K562 (cell line): ENCODE data around the gene RNF40. TPM values are rescaled to one million over a fixed set of nuclear protein-coding genes. Genes with fewer than 3 reads are reported as not detected.
A peak's percentile ranks its signal among the peaks of the same experiment; 100 is the strongest.

Experiments used
- CEBPG ChIP-seq, 3 experiments: fragments of 200-800 bp in 1 of 3; sonication (Bioruptor generic) in 1 of 3; sonication (generic) in 1 of 3; formaldehyde crosslinking in 1 of 3; IDR thresholded peaks in 2 of 3; conservative IDR thresholded peaks in 1 of 3; 2 replicates each; pipeline versions ENCODE4 v1.6.1 to v1.8.0; 2016 to 2022; ENCODE audit warnings: missing compliant biosample characterization in 2 of 3, missing genetic modification characterization in 2 of 3, mild to moderate bottlenecking in 1 of 3, missing genetic modification reagents in 1 of 3
- CREBBP ChIP-seq: IDR thresholded peaks from one replicate; pipeline ENCODE4 v1.6.1; 2012; ENCODE audit warnings: low read depth, mild to moderate bottlenecking, control low read depth, inconsistent platforms, low read length
- ETS2 ChIP-seq: IDR thresholded peaks from 2 replicates; pipeline ENCODE4 v1.6.1; 2016; ENCODE audit warnings: borderline replicate concordance, missing genetic modification characterization, mild to moderate bottlenecking, moderate library complexity, missing compliant biosample characterization; ENCODE audit not compliant: poor library complexity, severe bottlenecking
- HDGF ChIP-seq: fragments of 450-650 bp; IDR thresholded peaks from 2 replicates; pipeline ENCODE4 v1.6.1; 2016
- ILK ChIP-seq: fragments of 450-650 bp; IDR thresholded peaks from 2 replicates; pipeline ENCODE4 v1.6.1; 2016; ENCODE audit warnings: missing genetic modification characterization, low read depth, mild to moderate bottlenecking, missing compliant biosample characterization, moderate library complexity, borderline replicate concordance
- MAFF ChIP-seq: IDR thresholded peaks from 2 replicates; pipeline ENCODE4 v1.6.1; 2012; ENCODE audit warnings: low read length, improper control_type of control experiment
- MBD2 ChIP-seq: sonication (generic); IDR thresholded peaks from 2 replicates; pipeline ENCODE4 v1.6.1; 2016; ENCODE audit warnings: low read depth, borderline replicate concordance
- NFIX ChIP-seq: fragments of 250-450 bp; sonication (Bioruptor Pico); IDR thresholded peaks from 2 replicates; pipeline ENCODE4 v1.4.0; 2020; ENCODE audit warnings: low read depth, mild to moderate bottlenecking, moderate library complexity
- NKRF ChIP-seq: fragments of 450-650 bp; IDR thresholded peaks from 2 replicates; pipeline ENCODE4 v1.6.1; 2016; ENCODE audit warnings: borderline replicate concordance
- POLR2AphosphoS2 ChIP-seq: IDR thresholded peaks from 2 replicates; pipeline ENCODE4 v1.6.1; 2012; ENCODE audit warnings: low read length, improper control_type of control experiment
- RBFOX2 ChIP-seq: fragments of 200-400 bp; formaldehyde crosslinking; IDR thresholded peaks from 2 replicates; pipeline ENCODE4 v1.6.1; 2017; ENCODE audit warnings: low read depth, mild to moderate bottlenecking, low read length, moderate library complexity
- SMAD2 ChIP-seq: fragments of 150-350 bp; IDR thresholded peaks from 2 replicates; pipeline ENCODE4 v1.6.1; 2014; ENCODE audit warnings: low read depth, mild to moderate bottlenecking, low read length
- SPI1 ChIP-seq: IDR thresholded peaks from 2 replicates; pipeline ENCODE4 v1.6.1; 2011; ENCODE audit warnings: low read depth, low read length, control low read depth, borderline replicate concordance
- TAF7 ChIP-seq: fragments of 450-650 bp; IDR thresholded peaks from 2 replicates; pipeline ENCODE4 v1.6.1; 2016; ENCODE audit warnings: missing genetic modification characterization, missing compliant biosample characterization
- TEAD2 ChIP-seq: fragments of 450-650 bp; IDR thresholded peaks from 2 replicates; pipeline ENCODE4 v1.6.1; 2016; ENCODE audit warnings: missing genetic modification characterization, control low read depth, missing compliant biosample characterization
- WHSC1 ChIP-seq: IDR thresholded peaks from one replicate; pipeline ENCODE4 v1.6.1; 2012; ENCODE audit warnings: low read length, control low read depth, inconsistent platforms
- ZNF124 ChIP-seq: sonication (generic); formaldehyde crosslinking; IDR thresholded peaks from 2 replicates; pipeline ENCODE4 v1.8.1; 2022; ENCODE audit warnings: missing genetic modification reagents
- ZNF212 ChIP-seq: fragments of 450-650 bp; formaldehyde crosslinking; IDR thresholded peaks from 2 replicates; pipeline ENCODE4 v1.4.0; 2020; ENCODE audit warnings: mild to moderate bottlenecking
- ZNF253 ChIP-seq: fragments of 250-450 bp; sonication (Bioruptor Pico); conservative IDR thresholded peaks from 2 replicates; pipeline ENCODE4 v1.6.1; 2021; ENCODE audit warnings: mild to moderate bottlenecking
- ZNF77 ChIP-seq: fragments of 250-450 bp; sonication (Bioruptor Pico); IDR thresholded peaks from 2 replicates; pipeline ENCODE4 v1.5.0; 2020
- ZNF785 ChIP-seq: fragments of 250-450 bp; sonication (Bioruptor Pico); IDR thresholded peaks from 2 replicates; pipeline ENCODE4 v1.4.0; 2020; ENCODE audit warnings: mild to moderate bottlenecking
- polyA plus RNA-seq, 8 experiments: library from polyadenylated mRNA; depleted of rRNA in 4 of 8; stranded (reverse) in 5 of 8; unstranded in 3 of 8; fragments of >200 nt; fragmentation: Nextera tagmentation in 2 of 8; fragmentation: Illumina TruSeq in 1 of 8; extraction: Ambion mirVana in 2 of 8; extraction: Trizol in 1 of 8; gene quantifications; 2 replicates each; pipeline versions ENCODE4 v1.2.1 to v1.2.3, GENCODE V29; 2011 to 2014; ENCODE audit warnings: inconsistent platforms in 1 of 8, missing spikeins in 1 of 8
- total RNA-seq, 7 experiments: library from RNA; depleted of rRNA in 6 of 7; stranded (reverse); fragments of >200 nt in 6 of 7; fragmentation: Illumina TruSeq in 2 of 7; extraction: Trizol in 2 of 7; gene quantifications; 2 replicates each; pipeline versions ENCODE4 v1.2.1 to v1.2.3, GENCODE V29; 2011 to 2021; ENCODE audit warnings: low replicate concordance in 1 of 7
- TF ChIP-seq, protein P1 (sequence below): sonication (generic); formaldehyde crosslinking; IDR thresholded peaks from 2 replicates; pipeline ENCODE4 v1.8.0; 2022; ENCODE audit warnings: mild to moderate bottlenecking, missing genetic modification reagents
- TF ChIP-seq, protein P2 (sequence below): fragments of 450-650 bp; IDR thresholded peaks from 2 replicates; pipeline ENCODE4 v1.6.1; 2014; ENCODE audit warnings: low read depth, mild to moderate bottlenecking, moderate library complexity, borderline replicate concordance

RNF40 gene
- total and polyA plus RNA-seq, 9 of the 15 experiments (the other 6 are each of a cell fraction or from before 2014, with no cell fraction given): 6.2 to 129 (median 81.5) TPM

DNA sequence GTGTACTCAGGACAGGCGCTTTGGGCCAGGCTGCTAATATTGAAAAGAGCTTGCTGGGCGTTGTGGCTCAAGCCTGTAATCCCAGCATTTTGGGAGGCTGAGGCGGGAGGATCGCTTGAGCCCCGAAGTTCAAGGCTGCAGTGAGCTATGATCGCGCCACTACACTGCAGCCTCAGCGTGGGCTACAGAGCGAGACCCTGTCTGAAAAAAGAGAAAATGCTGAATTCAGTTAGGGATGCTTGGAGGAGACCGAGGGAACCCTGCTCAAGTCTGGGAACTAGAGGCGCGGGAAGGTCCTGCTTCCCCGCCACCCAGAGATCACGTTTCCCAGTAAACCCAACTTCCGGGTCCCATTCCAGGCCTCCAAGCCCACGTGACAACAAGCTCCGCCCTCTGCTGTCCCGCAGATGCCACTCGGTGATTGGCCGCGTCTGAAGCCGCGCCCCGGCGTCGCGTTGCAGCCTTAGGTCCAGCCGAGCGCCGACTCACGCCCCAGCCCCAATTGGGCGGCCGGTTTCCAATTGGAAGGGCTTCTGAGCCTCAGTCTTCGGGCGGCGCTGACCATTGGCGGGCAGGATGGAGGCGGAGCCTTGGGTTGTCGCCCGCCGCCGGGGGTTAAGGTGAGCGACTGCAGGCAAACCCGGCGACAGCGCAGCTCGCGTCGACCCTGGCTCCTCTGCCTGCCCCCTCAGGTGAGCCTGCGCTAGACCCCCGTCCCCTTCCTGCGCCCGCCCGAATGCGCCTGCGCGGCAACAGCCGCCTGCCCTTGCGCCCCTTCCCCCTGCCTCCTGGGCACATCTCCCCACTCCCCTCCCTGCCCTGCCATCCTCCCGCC lies 14.1 kb upstream of the RNF40 start, which contains the start of gene PHKG2 (continued):
- TF ChIP-seq, protein P1, sequence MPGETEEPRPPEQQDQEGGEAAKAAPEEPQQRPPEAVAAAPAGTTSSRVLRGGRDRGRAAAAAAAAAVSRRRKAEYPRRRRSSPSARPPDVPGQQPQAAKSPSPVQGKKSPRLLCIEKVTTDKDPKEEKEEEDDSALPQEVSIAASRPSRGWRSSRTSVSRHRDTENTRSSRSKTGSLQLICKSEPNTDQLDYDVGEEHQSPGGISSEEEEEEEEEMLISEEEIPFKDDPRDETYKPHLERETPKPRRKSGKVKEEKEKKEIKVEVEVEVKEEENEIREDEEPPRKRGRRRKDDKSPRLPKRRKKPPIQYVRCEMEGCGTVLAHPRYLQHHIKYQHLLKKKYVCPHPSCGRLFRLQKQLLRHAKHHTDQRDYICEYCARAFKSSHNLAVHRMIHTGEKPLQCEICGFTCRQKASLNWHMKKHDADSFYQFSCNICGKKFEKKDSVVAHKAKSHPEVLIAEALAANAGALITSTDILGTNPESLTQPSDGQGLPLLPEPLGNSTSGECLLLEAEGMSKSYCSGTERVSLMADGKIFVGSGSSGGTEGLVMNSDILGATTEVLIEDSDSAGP: no peak
- TF ChIP-seq CEBPG (CRISPR knock-in tag; IDR thresholded peaks at IDR 0.05) (no peak), CEBPG (tag; conservative IDR thresholded peaks at IDR 0.05 in 1 of 2, IDR thresholded peaks at IDR 0.05 in 1 of 2) (no peak), ZNF124 (CRISPR knock-in tag) (no peak), TAF7 (tag) (peak; percentile 89), NFIX (CRISPR knock-in tag) (no peak), MAFF (no peak), WHSC1 (no peak), TEAD2 (tag) (no peak), POLR2AphosphoS2 (peak; percentile 55; the same call in 1 of the 2 replicates), RBFOX2 (peak; percentile 90), HDGF (no peak), MBD2 (peak; percentile 77), NKRF (peak; percentile 89; the same call in 1 of the 2 replicates), ETS2 (tag) (no peak), ZNF77 (no peak), ZNF785 (CRISPR knock-in tag) (no peak), CREBBP (no peak), SPI1 (no peak), ILK (no peak), ZNF253 (CRISPR knock-in tag) (no peak), ZNF212 (CRISPR knock-in tag) (no peak), SMAD2 (no peak)
- TF ChIP-seq, protein P2, sequence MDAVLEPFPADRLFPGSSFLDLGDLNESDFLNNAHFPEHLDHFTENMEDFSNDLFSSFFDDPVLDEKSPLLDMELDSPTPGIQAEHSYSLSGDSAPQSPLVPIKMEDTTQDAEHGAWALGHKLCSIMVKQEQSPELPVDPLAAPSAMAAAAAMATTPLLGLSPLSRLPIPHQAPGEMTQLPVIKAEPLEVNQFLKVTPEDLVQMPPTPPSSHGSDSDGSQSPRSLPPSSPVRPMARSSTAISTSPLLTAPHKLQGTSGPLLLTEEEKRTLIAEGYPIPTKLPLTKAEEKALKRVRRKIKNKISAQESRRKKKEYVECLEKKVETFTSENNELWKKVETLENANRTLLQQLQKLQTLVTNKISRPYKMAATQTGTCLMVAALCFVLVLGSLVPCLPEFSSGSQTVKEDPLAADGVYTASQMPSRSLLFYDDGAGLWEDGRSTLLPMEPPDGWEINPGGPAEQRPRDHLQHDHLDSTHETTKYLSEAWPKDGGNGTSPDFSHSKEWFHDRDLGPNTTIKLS: peak; percentile 61; the same call in 1 of the 2 replicates
